GM18909 (cell line): ENCODE results near the gene DCLK2.
A peak's percentile ranks its signal among the peaks of the same experiment; 100 is the strongest.

Source experiments
- ATAC-seq: cut with Tn5 transposase; IDR thresholded peaks from one replicate; pipeline ENCODE4 v1.9.1; 2021; ENCODE audit warnings: mild to moderate bottlenecking; ENCODE audit not compliant: unreplicated experiment, poor library complexity

Gene DCLK2

GRCh38 chr4:150078041-150078578 is at the start of gene DCLK2:
Gene DCLK2 (plus strand): TSS chr4:150078445. CDS start chr4:150079028, 583 bp downstream.
- peak; percentile 30 for ATAC-seq

GRCh38 chr4:150032541-150032940 is 45.7 kb upstream of the DCLK2 start:
- no peak for ATAC-seq

- no peak for ATAC-seq
Measured at GRCh38 chr4:150033081-150033480, 45.2 kb upstream of the DCLK2 start.

- no peak for ATAC-seq
Measured at GRCh38 chr4:150033901-150034300, 44.3 kb upstream of the DCLK2 start.

- no peak for ATAC-seq
Measured at GRCh38 chr4:150037251-150037856, 40.9 kb upstream of the DCLK2 start.

GRCh38 chr4:150038335-150039076 is 39.7 kb upstream of the DCLK2 start:
- ATAC-seq: peak; percentile 96

DNA sequence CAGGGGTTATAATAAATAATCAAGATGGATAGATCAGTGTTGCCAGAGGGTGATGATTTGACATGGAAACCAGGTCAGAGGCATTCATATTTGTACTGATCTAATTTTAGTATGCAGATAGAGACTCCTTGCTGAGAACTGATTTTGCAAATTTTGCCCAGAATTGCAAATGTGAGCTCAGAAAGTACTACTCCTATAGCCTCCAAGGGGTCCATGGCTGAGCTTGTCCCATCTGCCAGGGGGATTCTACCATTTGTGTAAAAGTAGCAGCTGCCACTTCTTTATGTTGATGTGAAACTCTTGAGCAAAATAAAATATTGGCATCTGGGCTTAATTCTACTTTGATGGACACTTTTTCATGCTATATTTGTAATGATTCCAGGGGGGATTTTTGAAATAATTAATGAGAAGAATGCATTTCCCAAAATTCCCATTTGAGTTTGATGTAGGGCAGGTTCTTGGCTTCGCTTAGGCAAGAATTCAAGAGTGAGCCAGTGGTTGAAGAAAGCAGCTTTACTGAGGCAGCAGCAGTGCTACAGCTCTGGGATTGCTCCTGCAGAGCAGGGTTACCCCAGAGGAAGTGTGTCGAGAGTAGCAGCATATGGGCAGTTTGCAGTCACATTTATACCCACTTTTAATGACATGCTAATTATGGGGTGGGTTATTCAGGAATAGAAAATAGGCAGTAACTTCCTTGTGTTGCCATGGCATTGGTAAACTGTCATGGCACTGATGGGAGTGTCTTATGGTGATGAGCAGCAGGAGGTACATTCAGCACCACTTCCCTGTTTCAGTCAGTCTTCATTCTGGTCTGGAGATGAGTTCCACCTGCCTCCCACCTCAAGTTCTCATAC is 38.7 kb upstream of the DCLK2 start:
- ATAC-seq: no peak

GRCh38 chr4:150044517-150044916 is 33.7 kb upstream of the DCLK2 start:
- no peak for ATAC-seq

DNA sequence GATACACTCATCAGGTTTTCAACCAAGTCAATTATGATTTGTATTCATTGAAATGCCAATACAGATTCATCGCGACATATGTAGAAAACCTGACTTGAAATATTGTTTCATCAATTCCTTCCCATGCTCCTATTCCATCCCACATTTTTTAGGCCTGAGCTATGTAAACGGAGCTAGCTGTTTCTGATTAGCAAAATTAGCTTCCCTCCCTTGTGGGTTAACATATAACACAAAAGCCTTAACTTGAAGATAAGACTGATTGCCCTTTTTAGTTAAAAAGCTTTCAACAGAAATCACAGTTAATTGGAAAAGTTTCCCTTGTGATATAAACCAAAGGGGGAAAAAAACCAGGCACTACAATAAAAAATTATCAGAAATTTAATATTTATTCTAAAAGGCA is 32.8 kb upstream of the DCLK2 start:
- no peak for ATAC-seq

DNA sequence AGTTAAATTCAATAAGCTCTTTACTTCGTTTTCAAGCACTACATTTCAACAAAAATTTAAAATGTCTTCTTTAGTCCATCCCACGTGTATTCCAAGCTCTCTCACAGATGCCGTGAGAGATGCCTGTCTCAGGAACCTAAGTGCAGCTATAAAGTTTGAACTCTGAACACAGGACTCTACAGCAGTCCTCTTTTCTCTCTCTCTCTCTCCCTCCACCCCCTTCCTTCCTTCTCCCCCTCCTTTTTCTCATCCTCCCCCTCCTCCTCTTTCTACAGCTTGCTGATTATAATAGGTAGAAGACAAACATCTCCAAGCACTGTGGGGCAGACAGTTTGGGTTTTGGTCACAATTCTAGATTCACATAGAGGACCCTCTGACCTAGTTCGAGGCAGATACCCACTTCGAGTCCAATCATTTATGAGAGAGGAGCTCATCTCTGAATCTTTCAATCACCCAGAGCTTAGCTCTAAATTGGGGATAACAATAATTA is 31.5 kb upstream of the DCLK2 start:
- no peak for ATAC-seq

GRCh38 chr4:150047546-150047945 is 30.7 kb upstream of the DCLK2 start:
- no peak for ATAC-seq

DNA sequence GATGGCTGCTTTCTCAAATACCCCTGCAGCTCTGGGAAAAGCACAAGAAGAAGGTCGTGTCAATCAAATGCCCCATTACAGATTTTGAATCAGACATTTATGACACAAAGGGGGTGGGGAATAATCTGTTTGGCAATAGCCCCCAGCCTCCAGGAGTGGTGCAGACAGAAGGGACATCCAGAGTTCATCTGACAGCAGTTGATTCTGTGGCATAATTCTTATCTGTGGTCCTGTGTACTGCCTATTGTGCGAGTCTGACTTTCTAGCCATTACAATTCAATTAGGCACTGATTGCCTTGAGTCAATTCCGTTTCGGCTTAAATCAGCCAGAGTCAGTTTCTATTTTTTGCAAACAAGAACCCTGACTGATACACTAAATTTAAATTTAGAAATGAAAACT is 28.6 kb upstream of the DCLK2 start:
- no peak for ATAC-seq

DNA sequence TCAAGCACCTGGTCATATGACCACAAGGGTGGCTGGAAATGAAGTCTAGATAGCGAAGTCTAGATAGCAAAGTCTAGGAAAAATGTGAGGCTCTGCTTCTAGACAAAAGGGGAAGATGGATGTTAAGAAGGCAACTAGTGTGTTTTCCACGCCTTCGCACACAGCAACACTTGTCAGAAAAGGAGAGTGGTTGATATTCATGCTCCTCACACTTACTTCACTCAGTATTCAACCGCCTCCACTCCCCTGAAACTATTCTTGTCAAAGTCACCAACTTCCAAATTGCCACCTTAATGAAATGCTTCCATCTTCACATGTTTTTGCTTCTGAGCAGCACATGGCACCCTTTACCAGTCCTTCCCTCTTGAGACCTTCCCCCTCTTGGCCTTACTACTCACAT is 27.7 kb upstream of the DCLK2 start:
- ATAC-seq: no peak

- no peak for ATAC-seq
Measured at GRCh38 chr4:150051111-150051510, 27.1 kb upstream of the DCLK2 start.

- no peak for ATAC-seq
Measured at GRCh38 chr4:150055467-150055866, 22.8 kb upstream of the DCLK2 start.

DNA sequence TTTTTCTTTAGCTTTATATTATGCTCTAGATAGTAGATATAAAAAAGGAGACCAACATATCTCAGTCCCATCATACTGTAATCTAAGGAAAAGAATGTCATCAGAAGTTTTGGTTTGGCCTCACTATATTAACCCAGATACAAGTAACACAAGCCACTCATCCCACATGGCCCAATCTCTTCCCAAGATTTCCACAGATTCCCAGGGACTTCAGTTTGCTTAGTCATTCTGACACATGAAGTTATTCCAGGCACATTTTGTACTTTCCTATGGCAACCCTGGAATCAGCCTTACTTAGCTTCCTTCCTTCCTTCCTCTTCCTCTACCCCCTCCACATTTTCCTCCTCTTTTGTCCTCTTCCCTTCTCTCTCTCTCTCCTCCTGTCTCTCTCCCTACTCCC is 21.7 kb upstream of the DCLK2 start:
- no peak for ATAC-seq

DNA sequence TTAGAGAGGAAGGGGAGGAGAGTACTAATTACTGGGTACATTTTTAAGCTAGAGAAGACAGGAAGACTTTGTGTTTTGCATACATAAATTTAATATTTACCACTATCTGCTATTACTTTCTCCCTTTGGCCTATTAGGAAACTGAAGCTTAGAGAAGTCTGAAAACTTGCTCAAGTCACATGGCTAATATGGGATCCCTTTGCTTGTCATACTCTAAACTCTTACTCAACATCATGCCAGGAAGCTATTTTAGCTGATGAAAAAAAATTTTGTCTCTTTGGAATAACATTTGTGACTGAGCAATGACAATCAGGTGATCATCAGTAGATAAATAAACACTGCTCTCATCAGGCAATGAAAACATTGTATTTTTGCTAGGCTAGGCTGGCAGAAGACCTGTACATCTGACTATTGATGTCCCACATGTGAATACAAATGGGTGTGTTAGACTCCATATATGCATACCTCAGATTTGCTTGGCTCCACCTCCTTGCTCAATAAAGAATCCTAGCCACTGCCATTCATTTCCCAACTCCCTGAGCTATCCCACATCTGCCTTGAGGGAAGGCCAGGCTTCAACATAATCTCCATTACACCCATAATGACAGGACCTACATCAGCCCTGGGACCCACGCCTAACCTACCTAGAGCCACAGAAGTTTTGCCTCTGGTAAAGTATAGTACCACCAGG is 17.0 kb upstream of the DCLK2 start:
- ATAC-seq: no peak

GRCh38 chr4:150063128-150063527 is 15.1 kb upstream of the DCLK2 start:
- no peak for ATAC-seq

GRCh38 chr4:150065740-150066139 is 12.5 kb upstream of the DCLK2 start:
- no peak for ATAC-seq

- no peak for ATAC-seq
Measured at GRCh38 chr4:150067859-150068258, 10.4 kb upstream of the DCLK2 start.
